ENCODE measurements around the gene YIPF3.
"Not testable (repeated sequence)": the region's sequence is repeated elsewhere in the genome, so short reads cannot be mapped to it uniquely, and the experiment has no call there.

YIPF3 gene

DNA sequence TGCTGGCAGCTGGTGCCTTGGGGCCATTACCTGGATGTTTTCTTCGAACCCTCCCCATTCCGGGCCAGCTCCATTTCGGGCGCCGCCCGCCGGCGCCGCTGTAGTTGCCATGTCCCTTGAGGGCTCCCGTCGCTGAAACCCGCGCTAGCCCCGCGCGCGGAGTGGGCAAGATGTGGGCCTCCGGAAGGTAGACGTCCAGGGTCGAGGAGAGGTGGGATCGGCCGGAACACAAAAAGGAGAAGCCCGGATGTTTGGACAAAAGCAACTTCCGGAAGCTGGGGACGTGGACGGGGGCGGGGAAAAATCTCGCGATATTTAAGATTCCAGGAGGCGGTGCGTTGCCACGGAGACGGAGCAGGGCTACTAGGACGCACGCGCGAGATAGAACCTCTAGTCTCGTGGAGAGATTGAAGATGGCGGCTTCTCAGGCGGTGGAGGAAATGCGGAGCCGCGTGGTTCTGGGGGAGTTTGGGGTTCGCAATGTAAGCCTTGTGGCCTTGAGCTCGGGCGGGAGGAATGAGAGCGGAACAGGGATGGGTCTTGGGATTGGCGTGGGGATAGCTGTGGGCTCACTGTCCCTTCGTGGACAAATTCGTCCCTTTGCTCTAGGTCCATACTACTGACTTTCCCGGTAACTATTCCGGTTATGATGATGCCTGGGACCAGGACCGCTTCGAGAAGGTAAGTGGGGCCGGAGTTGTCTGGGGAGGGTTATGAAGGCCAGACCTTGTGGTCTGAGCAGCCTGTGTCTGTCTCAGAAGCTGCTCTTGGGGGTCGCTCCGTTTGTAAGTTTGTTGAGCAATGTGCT is at the start of gene YIPF3, which contains the start of gene POLR1C:
Gene YIPF3 (minus strand): TSS at position 230 of the 808 bp plus-strand sequence. CDS start 119 bp downstream, at position 111.
Gene POLR1C (plus strand): TSS at position 393 of the 808 bp plus-strand sequence. CDS start 21 bp downstream, at position 414.
- peak; percentile 97 to 100 for DNase-seq

DNA sequence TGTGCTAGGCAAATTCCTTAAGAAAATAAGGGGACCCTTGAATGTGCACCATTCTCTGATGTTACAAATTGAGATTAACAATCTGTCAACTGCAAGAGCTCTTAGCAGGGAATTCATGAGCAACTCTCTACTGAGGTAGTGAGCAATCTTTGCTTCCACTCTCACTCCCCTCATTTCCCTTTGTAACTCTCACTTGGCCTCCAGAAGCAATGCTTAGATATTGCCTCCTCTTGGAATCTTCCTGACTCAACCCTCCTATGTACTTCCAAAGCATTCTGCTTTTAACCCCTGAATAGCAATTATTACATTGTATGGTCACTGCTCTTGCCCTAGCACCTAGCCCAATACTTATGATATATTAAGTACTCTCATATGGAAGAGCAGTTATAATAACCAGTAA is 42.6 kb upstream of the YIPF3 start:
- DNase-seq: no peak

- not testable (repeated sequence) for DNase-seq
These were observed 40.9 kb upstream of the YIPF3 start for GRCh38 chr6:43557620-43558019.

- peak; percentile 2 to 52 for DNase-seq
These were observed 30.5 kb upstream of the YIPF3 start for GRCh38 chr6:43547222-43547621.

GRCh38 chr6:43544461-43544860 is 27.7 kb upstream of the YIPF3 start:
- DNase-seq: no peak

DNA sequence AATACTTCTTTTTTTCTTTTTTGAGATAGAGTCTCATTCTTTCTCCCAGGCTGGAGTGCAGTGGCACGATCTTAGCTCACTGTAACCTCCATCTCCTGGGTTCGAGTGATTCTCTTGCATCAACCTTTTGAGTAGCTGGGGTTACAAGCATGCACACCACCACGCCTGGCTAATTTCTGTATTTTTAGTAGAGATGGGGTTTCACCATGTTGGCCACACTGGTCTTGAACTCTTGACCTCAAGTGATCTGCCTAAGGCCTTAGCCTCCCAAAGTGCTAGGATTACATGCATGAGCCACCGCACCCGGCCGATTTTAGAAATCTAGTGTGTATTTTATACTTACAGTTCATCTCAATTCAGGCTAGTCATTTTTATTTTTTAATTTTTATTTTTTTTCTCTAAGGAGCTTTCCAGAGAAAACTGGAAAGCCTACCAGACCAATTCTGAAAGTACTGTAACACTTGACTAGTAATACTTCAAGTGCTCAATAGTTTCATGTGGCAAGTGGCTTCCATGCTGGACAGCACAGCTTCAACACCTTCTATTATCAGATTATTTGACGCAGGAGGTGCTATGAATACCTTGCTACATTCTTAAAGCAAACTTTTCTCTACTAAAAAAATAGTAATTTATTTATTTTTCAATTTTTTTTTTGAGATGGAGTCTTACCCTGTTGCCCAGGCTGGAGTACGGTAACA is 25.2 kb upstream of the YIPF3 start:
- no peak for DNase-seq

DNA sequence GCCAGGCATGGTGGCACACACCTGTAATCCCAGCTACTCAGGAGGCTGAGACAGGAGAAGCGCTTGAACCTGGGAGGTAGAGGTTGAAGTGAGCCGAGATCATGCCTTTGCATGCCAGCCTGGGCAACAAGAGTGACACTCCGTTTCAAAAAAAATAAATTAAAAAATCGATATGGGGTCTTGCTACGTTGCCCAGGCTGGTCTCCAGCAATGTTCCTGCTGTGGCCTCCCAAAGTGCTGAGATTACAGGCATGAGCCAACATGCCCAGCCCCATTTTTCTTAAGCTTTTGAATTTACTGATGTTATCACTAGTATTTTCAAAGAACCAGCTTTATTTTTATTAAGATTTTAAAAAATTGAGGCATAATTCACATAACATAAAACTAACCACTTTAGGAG is 23.8 kb upstream of the YIPF3 start:
- DNase-seq: no peak

- not testable (repeated sequence) for DNase-seq
These were observed 22.7 kb upstream of the YIPF3 start for GRCh38 chr6:43539409-43539808.

GRCh38 chr6:43538986-43539385 is 22.3 kb upstream of the YIPF3 start:
- not testable (repeated sequence) for DNase-seq

DNA sequence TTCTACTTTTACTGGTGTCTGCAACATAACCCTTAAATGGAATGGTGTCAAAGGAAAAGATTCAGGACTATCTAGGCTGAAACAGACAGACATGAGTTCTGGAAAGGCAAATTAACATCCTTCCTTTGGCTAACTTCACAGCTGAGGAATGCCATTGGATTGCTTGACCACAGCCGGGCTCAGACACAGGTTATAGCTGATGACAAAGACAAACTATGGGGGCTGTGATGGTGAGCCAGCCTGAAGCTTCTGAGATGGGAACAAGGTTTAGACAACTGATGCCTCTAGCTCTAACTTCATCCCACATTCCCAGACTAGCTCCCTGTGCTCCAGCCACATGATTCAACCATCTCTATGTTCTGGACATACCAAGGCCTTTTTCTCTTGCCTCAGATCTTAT is 15.5 kb upstream of the YIPF3 start:
- DNase-seq: no peak

DNA sequence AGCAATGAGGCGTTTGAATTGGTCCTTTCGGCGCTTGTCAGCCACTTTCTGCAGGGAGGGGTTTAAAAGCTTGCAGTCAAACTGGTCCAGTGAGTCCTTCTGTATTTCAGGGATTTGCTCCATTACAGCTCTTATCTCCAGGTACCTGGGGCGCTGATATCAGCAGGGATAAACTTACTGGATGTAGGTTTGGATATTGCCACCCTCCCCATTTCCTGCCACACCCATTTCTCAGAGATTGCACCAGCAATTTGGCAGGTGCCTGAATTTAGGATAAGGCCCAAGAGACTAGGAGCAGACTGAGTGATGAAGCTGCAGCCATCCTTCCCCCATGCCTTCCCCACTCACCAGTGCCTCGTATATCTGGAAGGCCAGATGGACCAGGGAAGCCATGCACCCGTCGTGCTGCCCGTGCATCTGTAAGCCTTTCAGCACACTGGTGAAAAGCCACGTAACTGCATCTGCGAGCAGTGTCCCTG is 7.8 kb upstream of the YIPF3 start:
- DNase-seq: no peak

GRCh38 chr6:43523284-43523683 is 6.6 kb upstream of the YIPF3 start:
- DNase-seq: no peak

- no peak for DNase-seq
These were observed 6.0 kb upstream of the YIPF3 start for GRCh38 chr6:43522547-43523261.

DNA sequence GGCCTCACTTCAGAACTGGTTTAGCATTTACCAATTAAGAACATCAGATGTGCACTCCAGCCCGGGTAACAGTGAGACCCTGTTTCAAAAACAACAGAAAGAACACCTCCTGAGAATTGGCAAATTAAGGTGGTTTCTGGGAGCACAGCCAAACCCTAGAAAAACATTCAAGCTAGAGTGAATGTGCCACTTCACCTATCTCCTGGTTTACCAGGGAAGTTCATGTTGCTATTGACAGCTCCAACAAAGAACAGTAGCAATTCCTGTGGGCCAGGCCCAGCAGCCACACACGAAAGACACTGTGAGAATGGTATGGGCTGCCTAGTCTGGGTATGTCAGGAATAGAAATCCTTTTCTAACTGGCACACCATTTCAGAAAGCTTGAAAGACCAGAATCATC is 5.1 kb upstream of the YIPF3 start:
- no peak for DNase-seq

- DNase-seq: no peak
These were observed 3.4 kb upstream of the YIPF3 start for GRCh38 chr6:43520097-43520496.

- no peak for DNase-seq
These were observed 1.0 kb upstream of the YIPF3 start for GRCh38 chr6:43517505-43518357.

DNA sequence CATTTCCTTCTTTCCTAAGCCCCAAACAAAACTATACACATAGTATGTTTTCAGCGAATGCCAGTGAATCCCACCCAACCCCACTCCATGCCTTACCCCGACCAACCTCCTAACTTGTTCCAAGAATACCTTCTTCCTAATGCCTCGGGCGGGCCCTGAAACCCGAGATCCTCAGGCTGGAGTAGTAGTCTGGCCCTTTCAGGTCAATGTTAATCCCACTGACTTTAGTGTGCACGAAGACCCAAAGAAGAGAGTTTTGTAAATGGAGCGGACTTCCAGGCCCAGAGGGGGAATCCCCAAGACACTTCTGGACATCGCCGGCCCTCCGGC is 394 bp downstream of the YIPF3 start:
- no peak for DNase-seq

- DNase-seq: no peak
These were observed 918 bp downstream of the YIPF3 start for GRCh38 chr6:43515808-43516207.

- no peak for DNase-seq
These were observed 4.8 kb downstream of the YIPF3 start for GRCh38 chr6:43511824-43512415.

DNA sequence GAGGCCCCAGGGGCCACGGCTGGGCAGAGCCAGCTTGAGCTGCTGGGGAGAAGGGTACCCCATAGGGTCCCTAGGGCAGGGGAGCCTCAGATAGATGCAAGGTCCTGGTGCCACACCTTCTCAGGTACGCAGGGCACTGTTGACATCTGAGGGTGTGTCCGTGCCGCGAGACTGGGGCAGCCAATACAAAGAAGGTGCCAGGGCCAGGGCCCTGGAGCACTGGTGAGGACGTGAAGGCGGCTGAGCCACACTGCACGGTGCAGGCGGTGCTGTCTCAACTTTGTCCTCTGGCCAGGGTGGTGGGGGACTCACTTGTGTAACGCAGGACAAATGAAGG is 5.9 kb downstream of the YIPF3 start:
- no peak for DNase-seq

DNA sequence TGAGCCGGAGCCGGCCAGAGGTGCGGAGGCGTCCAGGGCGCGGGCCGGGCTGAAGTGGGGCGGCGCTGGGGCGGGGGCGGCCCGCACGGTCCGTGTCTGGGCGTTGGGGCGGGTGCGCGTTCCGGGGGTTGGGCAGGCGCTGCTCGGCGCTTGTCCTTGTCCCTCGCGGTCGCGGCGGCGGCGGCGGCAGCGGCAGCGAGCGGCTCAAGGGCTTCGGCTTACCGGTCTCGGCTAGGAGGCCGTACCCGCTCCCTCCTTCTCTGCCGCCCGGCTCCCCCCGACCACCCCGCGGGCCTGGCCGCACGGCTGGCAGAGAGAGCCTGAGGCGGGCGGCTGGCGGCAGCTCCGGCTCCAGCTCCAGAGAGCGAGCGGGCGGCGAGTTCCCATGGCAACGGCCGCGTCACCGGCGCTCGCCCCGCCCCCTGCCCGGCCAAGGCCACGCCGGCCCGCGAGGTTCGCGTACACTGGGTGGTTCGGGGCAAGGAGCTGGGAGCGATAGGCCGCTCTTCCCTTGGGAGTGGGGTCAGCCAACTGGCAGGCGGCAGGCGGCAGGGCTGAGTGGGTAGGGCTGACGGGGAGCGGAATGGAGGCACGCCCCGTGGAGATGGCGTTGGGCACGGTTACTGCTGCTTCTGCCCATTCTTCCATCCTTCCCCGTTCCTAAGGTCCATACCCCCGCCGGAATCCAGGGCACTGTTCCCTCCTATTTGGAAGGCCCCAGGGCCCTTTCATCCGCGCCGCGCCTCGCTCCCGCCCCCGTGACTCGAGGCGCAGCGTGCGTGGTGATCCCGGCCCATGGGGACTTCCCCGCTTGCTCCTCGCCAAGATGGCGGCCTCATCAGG is 6.5 kb downstream of the YIPF3 start, which contains the start of gene LRRC73:
Gene LRRC73 (minus strand): TSS at position 363 of the 843 bp plus-strand sequence. CDS start 561 bp downstream, outside the sequence.
- DNase-seq: peak; percentile 52 to 86
